Stimulated activated CD8-positive, alpha-beta memory T cell treated with anti-CD3 and anti-CD28 coated beads, Interleukin-15, amount 100 ng/mL, for 24 hours (primary cell): ENCODE results near the gene METRNL.
"Not testable (repeated sequence)": the region's sequence is repeated elsewhere in the genome, so short reads cannot be mapped to it uniquely, and the experiment has no call there.

Experiments
- DNase-seq: peaks from one replicate; pipeline ENCODE4 v3.0.0-alpha.2; 2020; ENCODE audit warnings: low read depth

METRNL gene

DNA sequence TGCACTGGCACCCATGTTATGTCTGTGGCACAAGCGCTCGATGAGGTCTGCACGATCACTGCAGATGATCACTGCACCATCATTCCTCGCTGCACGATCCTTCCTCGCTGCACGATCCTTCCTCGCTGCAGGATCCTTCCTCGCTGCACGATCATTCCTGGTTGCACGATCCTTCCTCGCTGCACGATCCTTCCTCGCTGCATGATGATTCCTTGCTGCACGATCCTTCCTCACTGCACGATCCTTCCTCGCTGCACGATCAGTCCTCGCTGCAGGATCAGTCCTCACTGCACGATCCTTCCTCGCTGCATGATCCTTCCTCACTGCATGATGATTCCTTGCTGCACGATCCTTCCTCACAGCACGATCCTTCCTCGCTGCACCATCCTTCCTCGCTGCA lies 29.3 kb downstream of the METRNL start:
- DNase-seq, result no peak

DNA sequence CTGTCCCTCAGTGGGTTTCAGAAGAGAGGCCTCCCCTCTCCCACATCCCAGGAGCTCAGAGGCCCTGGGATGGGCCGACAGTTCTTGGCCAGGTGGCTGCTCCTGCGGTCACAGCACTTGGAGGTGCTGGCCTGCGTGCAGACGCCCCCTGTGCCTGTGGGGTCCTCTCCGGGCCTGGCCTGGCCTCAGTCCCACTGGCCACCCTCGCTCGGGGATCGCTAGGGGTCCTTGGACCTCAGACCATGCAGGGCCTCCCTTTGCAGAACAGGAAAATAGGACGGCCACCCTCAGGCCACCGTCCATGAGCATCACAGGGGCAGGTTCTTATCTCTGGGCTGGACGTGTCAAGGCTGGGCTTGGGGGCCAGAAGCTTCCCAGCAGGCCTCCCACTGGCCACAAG lies 30.0 kb downstream of the METRNL start:
- DNase-seq, result no peak

GRCh38 chr17:83109793-83110645 lies 30.6 kb downstream of the METRNL start:
- no peak for DNase-seq

DNA sequence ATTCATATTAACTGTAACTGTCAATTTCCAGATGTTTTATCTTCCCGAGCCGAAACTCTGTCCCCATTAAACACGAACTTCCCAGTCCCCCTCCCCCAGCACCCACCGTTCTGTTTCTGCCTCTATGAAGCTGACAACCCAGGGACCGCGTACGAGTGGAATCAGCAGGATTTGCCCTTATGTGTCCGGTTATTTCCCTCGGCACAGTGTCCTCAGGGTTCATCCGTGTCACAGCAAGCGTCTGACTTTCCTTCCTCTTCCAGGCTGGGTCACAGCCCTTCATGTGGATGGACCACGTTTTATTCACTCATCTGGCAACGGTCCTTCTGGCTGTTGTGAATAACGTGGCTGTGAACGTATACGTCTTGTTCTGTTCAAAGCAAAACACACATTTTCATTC lies 31.3 kb downstream of the METRNL start:
- DNase-seq, result no peak

GRCh38 chr17:83111516-83112282 lies 32.3 kb downstream of the METRNL start:
- no peak for DNase-seq

DNA sequence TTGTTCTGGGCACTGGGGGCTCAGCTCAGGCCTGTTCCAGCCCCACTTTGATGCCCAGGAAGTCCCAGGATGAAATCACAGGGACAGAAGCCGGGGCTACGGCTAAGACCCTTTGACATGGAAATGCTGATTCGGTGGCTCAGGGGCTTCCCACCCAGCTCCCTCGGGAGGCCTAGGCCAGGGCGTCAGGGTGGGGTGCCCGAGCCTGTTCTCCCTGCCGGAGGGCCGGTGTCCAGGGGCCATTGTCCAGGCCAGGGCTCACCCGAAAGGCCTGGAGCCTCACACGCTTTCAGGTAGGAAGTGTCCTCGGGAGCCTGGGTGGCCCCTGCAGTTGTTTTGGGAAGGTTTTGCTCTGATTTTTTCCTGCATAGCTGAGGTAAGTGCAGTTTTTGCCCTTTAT lies 34.0 kb downstream of the METRNL start:
- DNase-seq, result no peak

DNA sequence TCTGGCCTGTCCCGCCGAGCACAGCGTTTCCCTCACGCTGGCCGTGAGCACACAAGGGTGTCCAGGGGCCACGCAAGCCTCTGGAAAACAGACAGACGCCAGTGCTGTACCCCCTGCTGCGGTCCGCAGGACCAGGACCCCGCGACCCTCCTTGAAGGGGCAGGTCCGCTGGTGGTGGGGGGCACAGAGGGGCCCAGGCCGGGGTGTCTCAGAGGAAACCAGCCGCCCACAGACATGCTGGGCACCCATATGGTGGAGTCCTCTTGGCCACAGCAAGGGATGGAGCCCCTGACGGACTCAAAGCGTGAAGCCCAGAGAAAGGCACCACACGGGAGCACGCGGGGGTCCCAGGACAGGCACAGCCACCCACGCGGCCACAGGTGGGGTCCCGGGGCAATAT lies 34.4 kb downstream of the METRNL start:
- no peak for DNase-seq

GRCh38 chr17:83114706-83115105 lies 35.3 kb downstream of the METRNL start:
- no peak for DNase-seq

GRCh38 chr17:83115202-83115651 lies 35.8 kb downstream of the METRNL start:
- no peak for DNase-seq

DNA sequence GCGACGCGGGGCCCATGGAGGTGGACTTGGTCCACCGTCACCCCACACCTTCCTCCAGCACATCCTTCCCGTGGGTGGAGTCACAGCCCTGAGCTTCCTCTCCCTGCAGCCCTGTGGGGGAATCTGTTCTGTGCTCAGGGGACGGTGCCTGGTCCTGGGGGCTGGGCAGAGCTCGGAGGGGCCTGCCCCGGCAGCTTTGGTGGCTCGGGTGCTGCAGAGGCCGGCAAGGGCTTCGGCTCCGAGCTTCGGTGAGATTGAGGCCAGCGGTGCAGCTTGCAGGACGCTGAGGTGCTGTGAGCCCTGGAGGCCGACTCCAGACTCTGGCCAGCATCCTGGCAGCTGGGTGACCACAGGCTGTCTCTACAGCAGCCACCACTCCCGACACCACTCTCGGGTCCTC lies 36.4 kb downstream of the METRNL start:
- DNase-seq, result no peak

DNA sequence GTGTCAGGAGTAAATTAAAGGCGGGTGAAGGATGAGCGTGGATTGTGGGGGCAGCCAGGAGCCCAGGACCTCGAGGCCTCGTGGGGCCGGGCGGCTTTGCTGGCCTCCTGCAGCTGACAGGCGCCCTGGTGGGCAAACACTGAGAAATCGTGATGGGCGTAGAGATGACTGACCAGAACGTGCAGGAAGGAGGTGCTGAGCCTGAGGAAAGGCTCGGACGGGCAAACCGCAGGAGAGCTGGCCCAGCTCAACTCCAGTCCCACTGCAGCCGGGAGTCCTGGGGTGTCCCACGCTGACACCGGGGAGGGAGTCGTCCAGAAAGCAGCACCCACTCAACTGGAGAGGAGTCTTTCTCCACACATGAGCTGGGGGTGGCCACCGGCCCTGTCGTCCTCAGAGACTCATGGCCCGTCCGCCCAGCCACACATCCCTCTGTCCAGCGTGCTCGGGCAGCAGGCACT lies 36.9 kb downstream of the METRNL start:
- DNase-seq, result no peak

DNA sequence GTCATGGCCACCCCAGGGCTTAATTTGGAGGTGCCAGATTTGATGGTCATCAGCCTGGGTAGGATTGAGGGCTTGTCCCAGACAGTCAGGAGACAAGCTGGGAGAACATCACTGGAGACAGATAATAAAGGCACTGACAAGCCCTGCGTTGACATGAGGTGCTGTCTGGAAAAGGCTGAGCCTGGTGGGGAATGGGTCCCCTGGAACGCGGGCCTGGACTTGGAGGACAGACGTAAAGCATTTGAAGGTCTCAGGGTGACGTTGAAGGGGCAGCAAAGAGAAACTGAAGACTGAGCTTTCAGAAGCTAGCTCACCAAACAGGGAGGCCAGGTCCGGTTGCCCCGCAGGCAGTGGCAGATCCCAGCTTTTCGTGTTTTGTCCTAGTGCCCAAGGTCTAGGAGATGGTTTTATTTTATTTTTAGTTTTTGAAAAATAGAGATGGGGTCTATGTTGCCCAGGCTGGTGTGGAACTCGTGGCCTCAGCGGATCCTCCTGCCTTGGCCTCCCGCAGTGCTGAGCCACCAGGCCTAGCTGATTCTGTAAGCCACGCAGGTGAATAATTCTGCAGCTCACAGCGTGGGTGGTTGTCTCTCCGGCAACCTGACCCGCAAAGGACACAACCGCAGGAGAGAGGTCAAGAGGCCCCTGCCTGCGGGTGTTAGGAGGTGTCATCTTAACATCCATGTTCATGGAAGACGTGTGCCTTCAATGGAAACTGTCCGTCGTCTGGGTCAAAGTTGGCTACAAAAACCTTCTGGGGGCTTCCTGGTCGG lies 37.6 kb downstream of the METRNL start:
- no peak for DNase-seq

DNA sequence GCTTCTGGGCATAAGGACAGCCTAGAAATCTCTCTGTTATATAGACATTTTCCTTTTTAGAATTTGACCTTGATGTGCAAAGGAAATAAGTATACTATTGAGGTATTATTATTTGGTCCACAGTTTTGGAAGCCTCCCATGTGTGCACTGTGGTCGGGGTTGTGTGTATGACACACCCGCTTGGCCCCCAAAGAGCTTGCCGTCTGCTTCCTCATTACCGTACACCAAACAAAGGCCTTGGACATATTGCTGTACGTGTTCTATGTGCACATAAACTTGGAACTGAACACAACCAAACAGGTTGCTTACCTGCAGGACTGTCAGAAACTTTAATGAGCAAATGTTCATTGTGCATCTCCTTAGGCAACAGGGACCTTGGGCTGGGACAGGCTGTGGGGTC lies 38.2 kb downstream of the METRNL start:
- DNase-seq, result no peak

GRCh38 chr17:83118071-83118841 lies 38.8 kb downstream of the METRNL start:
- DNase-seq, result no peak

DNA sequence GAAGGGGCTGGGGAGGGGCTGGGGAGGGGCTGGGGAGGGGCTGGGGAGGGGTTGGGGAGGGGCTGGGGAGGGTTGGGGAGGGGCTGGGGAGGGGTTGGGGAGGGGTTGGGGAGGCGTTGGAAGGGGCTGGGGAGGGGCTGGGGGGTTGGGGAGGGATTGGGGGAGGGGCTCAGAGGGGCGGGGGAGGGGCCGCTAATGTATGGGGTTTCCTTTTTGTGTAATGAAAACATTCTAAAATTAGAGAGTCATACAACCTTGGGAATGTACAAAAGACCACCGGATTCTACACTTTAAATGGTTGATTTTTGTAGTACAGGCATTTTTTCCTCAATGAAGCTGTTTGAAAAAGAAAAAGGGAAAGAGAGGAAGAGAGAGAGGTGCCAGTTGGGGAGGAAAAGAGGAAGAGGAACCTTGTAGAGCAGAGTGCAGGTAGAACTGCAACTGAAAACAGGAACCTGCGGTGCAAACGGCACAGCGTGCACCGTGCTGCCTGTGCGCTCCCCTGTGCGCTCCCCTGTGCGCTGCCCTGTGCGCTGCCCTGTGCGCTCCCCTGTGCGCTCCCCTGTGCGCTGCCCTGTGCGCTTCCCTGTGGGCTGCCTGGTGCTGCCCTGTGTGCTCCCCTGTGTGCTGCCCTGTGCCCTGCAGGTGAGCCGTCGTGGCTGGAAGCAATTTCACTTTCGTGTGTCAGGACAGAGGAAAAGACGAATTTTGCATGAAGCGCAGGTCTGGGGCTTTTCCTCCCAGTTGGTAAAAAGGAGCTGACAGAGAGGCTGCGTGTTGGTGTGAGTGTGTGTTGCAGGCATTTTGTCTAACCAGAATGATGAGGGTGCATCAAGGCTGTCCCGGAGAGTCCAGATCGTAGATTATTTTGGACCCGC lies 40.8 kb downstream of the METRNL start:
- DNase-seq, result no peak

GRCh38 chr17:83121473-83121872 lies 42.1 kb downstream of the METRNL start:
- DNase-seq, result not testable (repeated sequence)

DNA sequence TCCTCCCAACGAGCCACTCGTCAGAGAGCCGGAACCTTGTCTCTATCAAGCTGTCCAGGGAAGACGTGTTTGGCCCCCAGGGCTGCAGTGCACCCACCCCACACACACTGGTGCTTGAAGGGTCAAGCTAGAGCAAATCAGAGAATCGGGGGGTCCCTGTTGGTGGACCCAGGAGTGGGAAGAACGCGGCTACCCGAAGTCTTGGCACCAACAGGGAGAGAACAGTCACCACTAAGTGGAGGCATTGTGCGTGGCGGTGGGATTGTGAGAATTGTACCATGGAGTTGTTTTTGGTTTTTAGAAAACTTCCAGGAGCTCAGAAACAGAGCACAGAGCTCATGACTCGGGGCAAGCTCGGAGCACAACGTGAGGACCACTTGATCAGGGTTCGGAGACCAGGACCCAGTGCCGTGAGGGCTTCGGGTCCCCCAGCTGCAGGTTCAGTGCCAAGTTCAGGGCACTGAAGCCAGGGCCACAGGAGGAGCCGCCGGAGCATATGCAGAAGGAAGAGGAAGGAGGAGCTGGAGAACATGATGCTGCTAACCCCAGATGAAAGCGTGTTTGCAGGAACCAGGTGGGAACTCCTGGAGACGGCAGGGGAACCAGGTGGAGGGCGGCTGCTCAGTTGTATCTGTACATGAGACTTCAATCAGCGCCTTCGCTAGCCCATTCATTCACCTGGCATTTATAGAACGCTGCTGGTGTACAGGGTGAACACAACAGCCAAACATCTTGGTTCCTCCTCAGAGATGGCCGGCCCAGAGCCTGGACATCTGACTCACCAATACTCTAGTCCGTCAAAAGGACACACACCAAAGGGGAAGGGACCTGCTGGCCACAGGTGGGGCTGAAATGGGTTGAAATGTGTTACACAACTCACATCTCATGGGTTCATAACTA lies 42.8 kb downstream of the METRNL start:
- DNase-seq, result no peak

DNA sequence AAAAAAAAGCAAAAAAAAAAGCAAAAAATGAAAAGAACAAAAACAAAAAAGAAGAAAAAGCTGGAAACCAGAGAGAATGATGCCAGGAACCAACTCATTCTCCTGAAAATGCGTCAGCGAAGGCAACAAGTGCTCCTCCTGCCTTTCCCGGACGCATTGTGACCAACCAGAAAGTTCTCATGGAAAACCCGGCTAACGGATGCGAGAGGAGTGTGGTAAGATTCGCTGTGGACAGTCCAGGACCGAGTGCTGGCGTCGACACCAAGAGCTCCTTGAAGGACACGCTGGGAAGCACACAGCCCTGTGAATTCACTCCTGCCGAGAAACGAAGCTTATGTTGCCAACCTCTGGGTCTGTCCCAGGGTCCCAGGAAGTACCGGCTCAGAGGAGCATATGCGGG lies 43.4 kb downstream of the METRNL start:
- DNase-seq, result no peak
